Liver (tissue), 3 donors: ENCODE results near the gene RDX.

Experiments
- EGR1 ChIP-seq, 2 donors: IDR thresholded peaks; 2 replicates each; pipeline ENCODE4 v1.6.1; 2016 to 2018; ENCODE audit warnings: antibody characterized with exemption in 2 of 2, low read depth in 2 of 2
- GABPA ChIP-seq, 2 donors: IDR thresholded peaks in 1 of 2; conservative IDR thresholded peaks in 1 of 2; 2 replicates each; pipeline ENCODE4 v1.6.1; 2016; ENCODE audit warnings: antibody characterized with exemption in 2 of 2, mild to moderate bottlenecking in 1 of 2, moderate library complexity in 1 of 2
- HNF4A ChIP-seq, 2 donors: conservative IDR thresholded peaks; 2 replicates each; pipeline ENCODE4 v1.6.1; 2016; ENCODE audit warnings: antibody characterized with exemption in 2 of 2, mild to moderate bottlenecking in 2 of 2
- RAD21 ChIP-seq, 2 donors: IDR thresholded peaks; 2 replicates each; pipeline ENCODE4 v1.6.1; 2016; ENCODE audit warnings: antibody characterized with exemption in 2 of 2, mild to moderate bottlenecking in 2 of 2
- RXRA ChIP-seq, 2 donors: IDR thresholded peaks; 2 replicates each; pipeline ENCODE4 v1.6.1; 2017 to 2018; ENCODE audit warnings: antibody characterized with exemption in 2 of 2, mild to moderate bottlenecking in 1 of 2
- SP1 ChIP-seq: IDR thresholded peaks from 2 replicates; pipeline ENCODE4 v1.6.1; 2018; ENCODE audit warnings: antibody characterized with exemption, mild to moderate bottlenecking
- TAF1 ChIP-seq: conservative IDR thresholded peaks from 2 replicates; pipeline ENCODE4 v1.6.1; 2016; ENCODE audit warnings: antibody characterized with exemption, mild to moderate bottlenecking
- YY1 ChIP-seq: IDR thresholded peaks from 2 replicates; pipeline ENCODE4 v1.6.1; 2016; ENCODE audit warnings: antibody characterized with exemption, mild to moderate bottlenecking
- TF ChIP-seq, protein P1 (sequence below): fragments of 150-350 bp; IDR thresholded peaks from 2 replicates; pipeline ENCODE4 v1.5.1; 2017; ENCODE audit warnings: improper control_type of control experiment, low read depth, low read length; ENCODE audit not compliant: missing input control
- TF ChIP-seq, protein P2 (sequence below): IDR thresholded peaks from 2 replicates; pipeline ENCODE4 v1.6.1; 2016; ENCODE audit warnings: antibody characterized with exemption, mild to moderate bottlenecking
- TF ChIP-seq, protein P3 (sequence below): IDR thresholded peaks from 2 replicates; pipeline ENCODE4 v1.6.1; 2016; ENCODE audit warnings: antibody characterized with exemption
- TF ChIP-seq, protein P4 (sequence below): IDR thresholded peaks from 2 replicates; pipeline ENCODE4 v1.6.1; 2016; ENCODE audit warnings: antibody characterized with exemption
- TF ChIP-seq, protein P5 (sequence below): IDR thresholded peaks from 2 replicates; pipeline ENCODE4 v1.6.1; 2016; ENCODE audit warnings: antibody characterized with exemption
- donor health status: healthy.
- donor health status: healthy.

DNA sequence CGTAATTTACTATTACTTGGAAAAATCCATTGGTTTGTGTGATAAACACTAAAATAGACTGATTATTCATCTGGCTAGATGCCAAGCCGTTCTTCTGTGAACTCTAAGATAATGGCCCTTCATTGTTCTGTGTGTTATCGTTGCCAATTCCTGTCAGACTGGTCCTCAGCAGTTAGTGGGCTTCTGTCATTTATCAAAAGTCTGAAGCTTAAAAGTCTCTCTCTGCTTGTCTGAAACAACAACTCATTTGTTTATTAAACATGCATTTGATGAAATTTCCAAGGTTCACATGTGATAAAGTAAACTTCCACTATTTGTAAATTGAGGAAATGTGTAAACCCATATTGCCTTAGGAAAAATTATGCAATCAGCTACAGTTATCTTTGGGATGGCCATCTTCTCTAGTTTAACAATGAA lies 21.1 kb upstream of the RDX start:
- TF ChIP-seq RAD21 (IDR thresholded peaks at IDR 0.05) (no peak), TAF1 (no peak), HNF4A (conservative IDR thresholded peaks at IDR 0.05) (no peak), EGR1 (IDR thresholded peaks at IDR 0.05; ENCODE audit: low read depth in 2 of 2) (no peak), RXRA (IDR thresholded peaks at IDR 0.05) (no peak), YY1 (no peak), SP1 (no peak), GABPA (IDR thresholded peaks at IDR 0.05 in 1 of 2, conservative IDR thresholded peaks at IDR 0.05 in 1 of 2) (no peak)
- TF ChIP-seq, protein P1, sequence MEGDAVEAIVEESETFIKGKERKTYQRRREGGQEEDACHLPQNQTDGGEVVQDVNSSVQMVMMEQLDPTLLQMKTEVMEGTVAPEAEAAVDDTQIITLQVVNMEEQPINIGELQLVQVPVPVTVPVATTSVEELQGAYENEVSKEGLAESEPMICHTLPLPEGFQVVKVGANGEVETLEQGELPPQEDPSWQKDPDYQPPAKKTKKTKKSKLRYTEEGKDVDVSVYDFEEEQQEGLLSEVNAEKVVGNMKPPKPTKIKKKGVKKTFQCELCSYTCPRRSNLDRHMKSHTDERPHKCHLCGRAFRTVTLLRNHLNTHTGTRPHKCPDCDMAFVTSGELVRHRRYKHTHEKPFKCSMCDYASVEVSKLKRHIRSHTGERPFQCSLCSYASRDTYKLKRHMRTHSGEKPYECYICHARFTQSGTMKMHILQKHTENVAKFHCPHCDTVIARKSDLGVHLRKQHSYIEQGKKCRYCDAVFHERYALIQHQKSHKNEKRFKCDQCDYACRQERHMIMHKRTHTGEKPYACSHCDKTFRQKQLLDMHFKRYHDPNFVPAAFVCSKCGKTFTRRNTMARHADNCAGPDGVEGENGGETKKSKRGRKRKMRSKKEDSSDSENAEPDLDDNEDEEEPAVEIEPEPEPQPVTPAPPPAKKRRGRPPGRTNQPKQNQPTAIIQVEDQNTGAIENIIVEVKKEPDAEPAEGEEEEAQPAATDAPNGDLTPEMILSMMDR = no peak
- TF ChIP-seq, protein P2, sequence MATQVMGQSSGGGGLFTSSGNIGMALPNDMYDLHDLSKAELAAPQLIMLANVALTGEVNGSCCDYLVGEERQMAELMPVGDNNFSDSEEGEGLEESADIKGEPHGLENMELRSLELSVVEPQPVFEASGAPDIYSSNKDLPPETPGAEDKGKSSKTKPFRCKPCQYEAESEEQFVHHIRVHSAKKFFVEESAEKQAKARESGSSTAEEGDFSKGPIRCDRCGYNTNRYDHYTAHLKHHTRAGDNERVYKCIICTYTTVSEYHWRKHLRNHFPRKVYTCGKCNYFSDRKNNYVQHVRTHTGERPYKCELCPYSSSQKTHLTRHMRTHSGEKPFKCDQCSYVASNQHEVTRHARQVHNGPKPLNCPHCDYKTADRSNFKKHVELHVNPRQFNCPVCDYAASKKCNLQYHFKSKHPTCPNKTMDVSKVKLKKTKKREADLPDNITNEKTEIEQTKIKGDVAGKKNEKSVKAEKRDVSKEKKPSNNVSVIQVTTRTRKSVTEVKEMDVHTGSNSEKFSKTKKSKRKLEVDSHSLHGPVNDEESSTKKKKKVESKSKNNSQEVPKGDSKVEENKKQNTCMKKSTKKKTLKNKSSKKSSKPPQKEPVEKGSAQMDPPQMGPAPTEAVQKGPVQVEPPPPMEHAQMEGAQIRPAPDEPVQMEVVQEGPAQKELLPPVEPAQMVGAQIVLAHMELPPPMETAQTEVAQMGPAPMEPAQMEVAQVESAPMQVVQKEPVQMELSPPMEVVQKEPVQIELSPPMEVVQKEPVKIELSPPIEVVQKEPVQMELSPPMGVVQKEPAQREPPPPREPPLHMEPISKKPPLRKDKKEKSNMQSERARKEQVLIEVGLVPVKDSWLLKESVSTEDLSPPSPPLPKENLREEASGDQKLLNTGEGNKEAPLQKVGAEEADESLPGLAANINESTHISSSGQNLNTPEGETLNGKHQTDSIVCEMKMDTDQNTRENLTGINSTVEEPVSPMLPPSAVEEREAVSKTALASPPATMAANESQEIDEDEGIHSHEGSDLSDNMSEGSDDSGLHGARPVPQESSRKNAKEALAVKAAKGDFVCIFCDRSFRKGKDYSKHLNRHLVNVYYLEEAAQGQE = no peak
- TF ChIP-seq, protein P3, sequence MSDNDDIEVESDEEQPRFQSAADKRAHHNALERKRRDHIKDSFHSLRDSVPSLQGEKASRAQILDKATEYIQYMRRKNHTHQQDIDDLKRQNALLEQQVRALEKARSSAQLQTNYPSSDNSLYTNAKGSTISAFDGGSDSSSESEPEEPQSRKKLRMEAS = no peak
- TF ChIP-seq, protein P4, sequence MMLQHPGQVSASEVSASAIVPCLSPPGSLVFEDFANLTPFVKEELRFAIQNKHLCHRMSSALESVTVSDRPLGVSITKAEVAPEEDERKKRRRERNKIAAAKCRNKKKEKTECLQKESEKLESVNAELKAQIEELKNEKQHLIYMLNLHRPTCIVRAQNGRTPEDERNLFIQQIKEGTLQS = no peak
- TF ChIP-seq, protein P5, sequence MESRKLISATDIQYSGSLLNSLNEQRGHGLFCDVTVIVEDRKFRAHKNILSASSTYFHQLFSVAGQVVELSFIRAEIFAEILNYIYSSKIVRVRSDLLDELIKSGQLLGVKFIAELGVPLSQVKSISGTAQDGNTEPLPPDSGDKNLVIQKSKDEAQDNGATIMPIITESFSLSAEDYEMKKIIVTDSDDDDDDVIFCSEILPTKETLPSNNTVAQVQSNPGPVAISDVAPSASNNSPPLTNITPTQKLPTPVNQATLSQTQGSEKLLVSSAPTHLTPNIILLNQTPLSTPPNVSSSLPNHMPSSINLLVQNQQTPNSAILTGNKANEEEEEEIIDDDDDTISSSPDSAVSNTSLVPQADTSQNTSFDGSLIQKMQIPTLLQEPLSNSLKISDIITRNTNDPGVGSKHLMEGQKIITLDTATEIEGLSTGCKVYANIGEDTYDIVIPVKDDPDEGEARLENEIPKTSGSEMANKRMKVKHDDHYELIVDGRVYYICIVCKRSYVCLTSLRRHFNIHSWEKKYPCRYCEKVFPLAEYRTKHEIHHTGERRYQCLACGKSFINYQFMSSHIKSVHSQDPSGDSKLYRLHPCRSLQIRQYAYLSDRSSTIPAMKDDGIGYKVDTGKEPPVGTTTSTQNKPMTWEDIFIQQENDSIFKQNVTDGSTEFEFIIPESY = no peak
